Subcutaneous adipose tissue (tissue), 4 donors: ENCODE measurements around the gene SMKR1. TPM values are rescaled to one million over a fixed set of nuclear protein-coding genes. Genes with fewer than 3 reads are reported as not detected.

Experiments
- total RNA-seq, 4 donors: library from RNA; depleted of rRNA; stranded (reverse); fragments of >200 nt; gene quantifications; one replicate each; pipeline ENCODE4 v1.1.0, GENCODE V29; 2016
- TF ChIP-seq, protein P1 (sequence below): fragments of 450-650 bp; IDR thresholded peaks from one replicate; pipeline ENCODE4 v1.5.1; 2016; ENCODE audit warnings: low read depth, mild to moderate bottlenecking, control low read depth, antibody characterized with exemption, moderate library complexity

The SMKR1 gene
- total RNA-seq = not detected

DNA sequence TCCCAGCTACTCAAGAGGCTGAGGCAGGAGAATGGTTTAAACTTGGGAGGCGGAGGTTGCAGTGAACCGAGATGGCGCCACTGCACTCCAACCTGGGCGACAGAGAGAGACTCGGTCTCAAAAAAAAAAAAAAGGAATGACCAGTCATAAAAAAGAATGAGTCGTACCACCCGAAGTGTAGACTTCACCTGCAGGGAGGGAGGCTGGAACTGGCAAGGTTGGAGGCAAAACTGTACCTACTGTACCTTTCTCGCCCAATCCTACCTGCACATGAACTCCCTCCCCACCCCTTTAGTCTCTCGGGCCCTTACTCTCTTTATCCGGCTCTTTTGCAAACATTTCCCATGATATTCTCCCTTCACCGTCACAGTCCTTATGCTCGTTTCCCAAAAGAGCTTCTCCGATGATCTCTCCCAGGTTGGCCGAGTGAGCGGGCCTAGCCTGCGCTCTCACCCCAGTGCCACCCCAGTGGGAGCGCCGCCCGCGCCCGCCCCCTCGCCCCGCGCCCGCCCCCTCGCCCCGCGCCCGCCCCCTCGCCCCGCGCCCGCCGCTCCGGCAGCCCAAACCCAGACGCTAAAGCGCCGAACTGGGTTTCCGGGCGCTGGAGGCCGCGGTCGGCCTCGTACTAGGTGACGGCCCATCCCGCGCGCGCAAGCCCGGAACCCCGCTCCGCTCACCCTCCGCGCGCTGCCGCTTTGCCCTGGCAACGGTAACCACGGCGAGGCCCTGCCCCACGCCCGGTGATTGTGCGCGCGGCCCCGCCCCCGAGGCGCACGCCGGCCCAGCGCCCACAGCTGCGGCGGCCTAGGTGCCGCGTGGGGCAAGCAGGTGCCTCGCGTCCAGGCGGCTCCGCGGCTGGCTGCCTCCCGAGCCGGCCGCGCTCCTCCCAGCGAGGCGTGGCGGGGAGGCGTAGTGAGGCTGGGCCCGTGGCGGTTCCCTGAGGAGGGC is at the start of gene SMKR1:
Gene SMKR1, plus strand, starts transcription at position 772 of the 948 bp plus-strand sequence. CDS start 294 bp downstream, outside the sequence.
- TF ChIP-seq, protein P1, sequence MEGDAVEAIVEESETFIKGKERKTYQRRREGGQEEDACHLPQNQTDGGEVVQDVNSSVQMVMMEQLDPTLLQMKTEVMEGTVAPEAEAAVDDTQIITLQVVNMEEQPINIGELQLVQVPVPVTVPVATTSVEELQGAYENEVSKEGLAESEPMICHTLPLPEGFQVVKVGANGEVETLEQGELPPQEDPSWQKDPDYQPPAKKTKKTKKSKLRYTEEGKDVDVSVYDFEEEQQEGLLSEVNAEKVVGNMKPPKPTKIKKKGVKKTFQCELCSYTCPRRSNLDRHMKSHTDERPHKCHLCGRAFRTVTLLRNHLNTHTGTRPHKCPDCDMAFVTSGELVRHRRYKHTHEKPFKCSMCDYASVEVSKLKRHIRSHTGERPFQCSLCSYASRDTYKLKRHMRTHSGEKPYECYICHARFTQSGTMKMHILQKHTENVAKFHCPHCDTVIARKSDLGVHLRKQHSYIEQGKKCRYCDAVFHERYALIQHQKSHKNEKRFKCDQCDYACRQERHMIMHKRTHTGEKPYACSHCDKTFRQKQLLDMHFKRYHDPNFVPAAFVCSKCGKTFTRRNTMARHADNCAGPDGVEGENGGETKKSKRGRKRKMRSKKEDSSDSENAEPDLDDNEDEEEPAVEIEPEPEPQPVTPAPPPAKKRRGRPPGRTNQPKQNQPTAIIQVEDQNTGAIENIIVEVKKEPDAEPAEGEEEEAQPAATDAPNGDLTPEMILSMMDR = no peak

DNA sequence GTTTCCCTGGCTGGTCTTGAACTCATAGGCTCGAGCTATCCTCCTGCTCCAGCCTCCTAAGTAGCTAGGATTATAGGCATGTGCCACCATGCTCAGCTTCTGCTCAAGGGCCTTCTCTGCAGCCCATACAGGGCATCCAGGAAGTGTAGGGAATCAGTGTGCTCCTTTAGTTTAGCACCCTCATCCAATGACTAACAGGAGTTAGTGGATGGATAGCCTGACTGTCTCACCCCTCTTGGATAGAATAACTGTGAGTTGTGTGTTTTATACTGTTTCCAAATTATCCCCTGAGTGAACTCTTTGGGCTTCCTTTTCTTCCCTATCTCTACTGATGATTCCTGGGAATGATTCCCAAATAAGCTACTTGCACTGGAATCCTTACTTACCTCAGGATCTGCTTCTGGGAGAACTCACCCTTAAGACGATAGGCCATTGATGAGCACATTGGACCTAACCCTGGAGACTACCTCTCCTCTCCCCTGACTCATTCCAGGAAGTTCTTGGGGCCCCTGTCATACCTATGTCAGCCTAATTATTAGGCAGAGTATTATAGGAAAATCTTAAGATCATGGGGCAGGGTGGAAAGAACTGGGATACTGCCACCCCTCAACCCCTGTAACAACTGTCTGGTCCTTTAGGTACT is 49.6 kb upstream of the SMKR1 start:
- TF ChIP-seq, protein P1 = no peak

DNA sequence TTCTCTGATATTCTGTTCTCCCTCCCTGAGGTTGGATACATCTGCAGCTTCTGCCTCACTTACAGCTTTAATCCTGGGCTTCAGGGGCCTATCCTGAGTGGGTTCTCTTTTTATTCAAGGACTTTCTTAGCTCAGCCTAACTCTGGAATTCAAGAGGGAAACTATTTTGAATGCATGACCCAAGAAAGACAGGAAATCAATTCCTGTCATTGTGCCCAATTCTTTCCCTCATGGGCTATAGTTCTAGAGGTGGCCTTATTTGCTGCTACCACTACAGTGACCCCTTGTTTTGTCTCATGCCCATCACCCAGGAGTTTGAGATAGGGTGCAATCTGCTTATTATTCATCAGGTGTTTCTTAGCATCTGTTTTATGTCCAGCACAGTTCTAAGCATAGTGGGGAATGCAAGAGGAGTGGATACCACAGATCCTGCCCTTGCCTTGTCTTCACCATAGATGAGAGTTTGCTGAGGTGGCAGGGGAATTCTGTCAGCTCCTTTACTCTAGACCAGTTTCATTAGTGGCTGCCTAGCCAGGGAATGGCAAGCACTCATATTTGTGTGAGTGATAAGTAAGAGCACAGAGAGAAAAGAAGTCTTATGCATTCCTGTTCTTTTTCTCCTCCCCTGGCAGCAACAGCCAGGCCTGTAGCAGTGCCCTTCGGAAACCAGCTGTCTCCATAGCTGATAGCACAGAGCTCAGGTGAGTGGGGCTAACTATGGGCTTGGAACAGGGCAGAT is 48.7 kb upstream of the SMKR1 start:
- TF ChIP-seq, protein P1 = no peak

DNA sequence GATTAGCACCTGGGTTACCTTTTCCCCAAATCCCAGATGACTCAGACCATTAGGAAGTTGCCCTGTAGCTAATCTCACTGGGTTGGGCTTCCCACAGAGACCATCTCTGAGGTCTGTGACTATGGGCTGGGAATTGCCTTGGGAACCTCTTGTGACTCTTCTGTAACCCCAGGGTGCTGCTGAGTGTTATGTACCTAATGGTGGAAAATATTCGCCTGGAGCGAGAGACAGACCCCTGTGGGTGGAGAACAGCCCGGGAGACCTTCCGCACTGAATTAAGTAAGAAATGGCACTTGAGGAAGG is 48.1 kb upstream of the SMKR1 start:
- TF ChIP-seq, protein P1 = no peak

DNA sequence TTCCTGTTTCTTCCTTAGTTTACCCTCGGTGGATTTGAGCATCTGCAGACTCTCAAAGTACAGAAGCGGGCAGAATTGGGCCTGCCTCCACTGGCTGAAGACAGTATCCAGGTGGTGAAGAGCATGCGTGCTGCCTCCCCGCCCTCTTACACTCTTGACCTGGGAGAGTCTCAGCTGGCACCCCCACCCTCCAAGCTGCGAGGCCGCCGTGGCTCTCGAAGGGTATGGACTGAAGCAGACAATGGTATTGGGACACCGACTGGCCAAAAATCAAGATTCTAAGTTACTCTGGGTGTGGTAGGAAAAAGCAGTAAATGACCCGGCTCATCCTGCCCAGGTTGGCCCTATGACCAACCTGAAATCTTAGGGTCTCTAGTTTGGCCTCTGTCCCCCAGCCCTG is 45.9 kb upstream of the SMKR1 start:
- TF ChIP-seq, protein P1 = no peak

DNA sequence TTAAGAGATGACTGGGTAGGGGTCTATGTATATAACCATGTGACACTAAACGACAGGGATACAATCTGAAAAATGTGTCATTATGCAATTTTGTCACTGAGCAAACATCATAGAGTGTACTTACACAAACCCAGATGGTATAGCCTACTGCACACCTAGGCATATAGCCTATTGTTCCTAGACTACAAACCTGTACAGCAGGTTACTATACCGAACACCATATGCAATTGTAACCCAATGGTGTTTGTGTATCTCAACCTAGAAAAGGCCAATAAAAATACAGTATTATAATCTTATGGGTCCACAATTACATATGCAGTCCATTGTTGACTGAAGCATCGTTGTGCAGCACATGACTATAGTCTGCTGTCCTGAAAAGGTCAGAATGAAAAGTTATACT is 45.2 kb upstream of the SMKR1 start:
- TF ChIP-seq, protein P1 = no peak

DNA sequence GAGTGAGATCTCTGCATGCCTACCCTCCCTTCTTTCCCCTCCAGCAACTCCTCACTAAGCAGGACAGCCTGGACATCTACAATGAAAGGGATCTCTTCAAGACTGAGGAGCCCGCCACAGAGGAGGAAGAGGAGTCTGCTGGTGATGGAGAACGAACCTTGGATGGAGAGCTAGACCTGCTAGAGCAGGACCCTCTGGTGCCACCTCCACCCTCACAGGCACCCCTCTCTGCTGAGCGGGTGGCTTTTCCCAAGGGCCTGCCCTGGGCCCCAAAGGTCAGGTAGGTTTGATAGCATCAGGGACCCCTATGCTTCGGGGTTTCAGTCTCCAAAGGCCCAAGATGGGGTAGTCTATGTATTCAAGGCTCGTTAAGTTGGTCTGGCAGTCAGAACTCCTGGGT is 44.2 kb upstream of the SMKR1 start:
- TF ChIP-seq, protein P1 = no peak
